ENCODE results near the gene NF1.

DNA sequence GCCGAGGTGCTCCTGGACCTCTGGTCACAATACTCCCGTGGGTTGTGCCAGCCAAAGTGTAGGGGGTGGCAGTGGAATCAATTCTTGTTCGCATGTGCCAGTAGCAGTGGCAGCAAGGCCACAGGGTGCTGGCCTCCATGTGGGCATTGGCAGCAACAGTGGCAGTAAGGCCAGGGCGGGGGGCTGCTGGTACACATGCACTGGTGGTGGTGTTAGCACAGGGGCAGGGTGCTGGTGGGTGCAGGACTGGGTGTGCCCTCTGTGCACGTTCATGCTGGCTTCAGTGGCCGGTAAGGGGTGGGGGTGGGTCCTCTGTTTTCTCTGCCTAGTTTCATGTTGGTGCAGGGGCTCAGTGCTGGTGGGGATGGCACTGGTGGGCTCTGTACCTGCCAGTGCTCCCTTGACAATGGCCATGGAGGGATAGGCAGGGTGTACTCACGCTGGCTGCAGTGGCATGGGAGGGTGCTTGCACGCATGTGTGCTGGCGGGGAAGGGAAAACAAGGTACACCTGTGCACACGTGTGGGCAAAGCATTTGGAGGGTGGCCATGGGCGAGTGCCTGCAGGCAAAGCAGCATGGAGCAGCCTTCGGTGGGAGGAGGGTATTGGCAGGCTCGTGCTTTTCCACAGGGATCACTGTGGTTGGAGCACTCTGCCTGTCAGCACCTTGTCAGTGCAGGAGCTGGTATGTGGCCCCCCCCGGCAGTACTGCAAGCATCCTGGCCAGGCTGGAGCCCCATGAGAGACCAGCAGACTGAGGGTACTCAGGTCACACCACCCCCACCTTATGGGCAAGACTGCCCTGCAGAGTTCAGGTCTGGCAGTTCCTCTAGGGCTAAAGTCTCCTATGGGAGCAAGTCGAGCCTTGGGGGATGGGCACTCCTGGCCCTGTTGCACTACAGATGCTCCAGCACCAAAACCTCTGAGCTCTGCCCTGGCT, 35.8 kb downstream of the NF1 start:
- TF ChIP-seq, protein P1, sequence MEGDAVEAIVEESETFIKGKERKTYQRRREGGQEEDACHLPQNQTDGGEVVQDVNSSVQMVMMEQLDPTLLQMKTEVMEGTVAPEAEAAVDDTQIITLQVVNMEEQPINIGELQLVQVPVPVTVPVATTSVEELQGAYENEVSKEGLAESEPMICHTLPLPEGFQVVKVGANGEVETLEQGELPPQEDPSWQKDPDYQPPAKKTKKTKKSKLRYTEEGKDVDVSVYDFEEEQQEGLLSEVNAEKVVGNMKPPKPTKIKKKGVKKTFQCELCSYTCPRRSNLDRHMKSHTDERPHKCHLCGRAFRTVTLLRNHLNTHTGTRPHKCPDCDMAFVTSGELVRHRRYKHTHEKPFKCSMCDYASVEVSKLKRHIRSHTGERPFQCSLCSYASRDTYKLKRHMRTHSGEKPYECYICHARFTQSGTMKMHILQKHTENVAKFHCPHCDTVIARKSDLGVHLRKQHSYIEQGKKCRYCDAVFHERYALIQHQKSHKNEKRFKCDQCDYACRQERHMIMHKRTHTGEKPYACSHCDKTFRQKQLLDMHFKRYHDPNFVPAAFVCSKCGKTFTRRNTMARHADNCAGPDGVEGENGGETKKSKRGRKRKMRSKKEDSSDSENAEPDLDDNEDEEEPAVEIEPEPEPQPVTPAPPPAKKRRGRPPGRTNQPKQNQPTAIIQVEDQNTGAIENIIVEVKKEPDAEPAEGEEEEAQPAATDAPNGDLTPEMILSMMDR (IDR thresholded peaks at IDR 0.05) = no peak
- TF ChIP-seq POLR2A (IDR thresholded peaks at IDR 0.05) = no peak

Data from Peyer's patch (tissue), 4 donors.